Measurements from ENCODE around the gene DCHS1.

Gene DCHS1

DNA sequence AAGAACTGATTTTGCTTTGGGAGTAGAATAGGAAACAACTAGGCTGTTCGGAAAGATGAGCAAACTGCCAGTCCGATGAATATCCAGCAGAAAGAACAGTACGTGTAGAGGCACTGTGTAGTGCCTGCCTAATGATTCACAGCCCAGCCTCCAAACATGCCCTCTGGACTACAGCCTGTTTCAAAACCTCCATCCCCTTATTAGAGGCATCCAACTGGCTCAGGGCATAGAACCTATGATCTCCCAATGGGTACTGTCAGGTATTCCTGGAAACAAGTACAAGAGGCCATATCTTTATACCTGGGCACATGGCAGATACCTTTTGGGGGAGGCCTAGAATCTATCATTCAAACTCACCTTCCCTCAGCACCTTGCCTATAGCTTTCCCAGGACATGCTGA lies 57.1 kb downstream of the DCHS1 start:
- H3K27ac Mint-ChIP-seq (ENCODE audit: low read depth), result no peak overlapping the region
- DNase-seq (ENCODE audit: low spot score in 2 of 2), result no peak
- no peaks in the 10 kb centered on the region for H3K9me3 Mint-ChIP-seq
- no peaks in the 10 kb centered on the region for H3K27me3 Mint-ChIP-seq
- H3K36me3 Mint-ChIP-seq (ENCODE audit: insufficient read depth), result peaks cover 46% of the 10 kb centered on the region
- ATAC-seq (replicated peaks; ENCODE audit: extremely low read depth, poor library complexity, severe bottlenecking), result no peak
- peaks cover 39% of the 10 kb centered on the region for H3K4me1 Mint-ChIP-seq
- H3K4me3 Mint-ChIP-seq, result no peak overlapping the region

DNA sequence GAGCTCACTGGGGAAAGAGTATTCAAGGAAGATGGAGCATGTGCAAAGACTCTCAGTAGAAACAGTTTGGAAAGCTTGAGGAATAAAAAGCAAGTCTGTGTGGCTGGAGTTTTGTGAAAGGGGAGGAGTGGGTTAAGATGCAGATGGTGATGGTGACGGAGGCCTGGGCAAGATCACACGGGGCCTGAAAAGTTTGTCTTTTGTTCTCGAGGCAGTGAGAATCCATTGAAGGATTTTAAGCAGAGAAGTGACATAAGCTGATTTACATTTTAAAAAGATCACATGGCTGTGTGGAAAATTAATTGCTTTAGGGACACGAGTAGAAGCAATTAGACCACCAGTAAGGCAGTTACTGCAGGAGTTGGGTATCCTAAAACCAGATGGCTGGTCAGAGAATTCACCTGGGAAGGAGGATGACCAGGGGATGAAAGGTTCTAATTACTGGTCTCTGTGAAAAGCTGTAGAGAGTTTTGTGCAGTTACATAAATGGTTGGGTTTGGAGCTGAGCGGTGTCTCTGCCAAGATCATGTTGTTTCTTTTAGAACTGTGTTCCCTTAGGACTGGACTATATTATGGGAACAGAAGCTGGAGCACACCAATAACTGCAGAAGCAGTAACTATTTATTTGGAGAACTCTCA lies 59.3 kb downstream of the DCHS1 start:
- H3K27me3 Mint-ChIP-seq, result no peaks in the 10 kb centered on the region
- H3K36me3 Mint-ChIP-seq (ENCODE audit: insufficient read depth), result peaks cover 53% of the 10 kb centered on the region
- DNase-seq (ENCODE audit: low spot score in 2 of 2) (no peak), ATAC-seq (replicated peaks; ENCODE audit: extremely low read depth, poor library complexity, severe bottlenecking) (no peak)
- no peak overlapping the region for H3K27ac Mint-ChIP-seq (ENCODE audit: low read depth)
- H3K4me3 Mint-ChIP-seq, result no peak overlapping the region
- peaks cover 42% of the 10 kb centered on the region for H3K4me1 Mint-ChIP-seq
- H3K9me3 Mint-ChIP-seq, result no peaks in the 10 kb centered on the region

DNA sequence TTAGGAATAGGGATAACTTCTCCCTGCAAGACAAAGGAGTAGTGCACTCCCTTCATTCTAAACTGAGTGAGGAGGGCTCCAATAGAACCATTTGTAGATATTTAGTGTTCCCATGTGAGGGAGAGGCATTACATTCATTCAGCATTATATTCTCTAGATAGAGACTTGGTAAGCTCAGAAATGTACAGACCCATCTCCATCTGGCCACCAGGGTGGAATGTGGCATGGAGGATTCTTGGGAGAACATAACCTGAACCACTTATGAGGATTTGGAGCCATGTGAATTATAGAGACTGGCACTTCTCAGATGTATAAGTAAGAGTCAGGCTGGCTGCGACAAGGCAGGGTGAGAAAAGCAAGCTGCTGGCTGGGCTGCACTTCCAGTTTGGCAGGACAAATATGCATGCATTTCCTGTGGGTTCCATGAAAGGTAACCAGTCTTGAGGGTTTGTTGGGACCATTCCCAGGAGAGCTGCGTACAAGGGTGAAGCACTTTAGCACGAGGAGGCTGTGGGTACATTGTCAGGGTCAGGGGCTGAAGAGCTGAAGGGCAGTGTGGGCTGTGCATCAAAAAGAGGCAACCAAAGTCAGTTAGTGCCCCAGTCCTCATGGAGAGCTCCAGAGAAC lies 61.4 kb downstream of the DCHS1 start:
- peaks cover 38% of the 10 kb centered on the region for H3K4me1 Mint-ChIP-seq
- peaks cover 47% of the 10 kb centered on the region for H3K36me3 Mint-ChIP-seq (ENCODE audit: insufficient read depth)
- H3K27ac Mint-ChIP-seq (ENCODE audit: low read depth), result peak overlapping the region; percentile 30

DNA sequence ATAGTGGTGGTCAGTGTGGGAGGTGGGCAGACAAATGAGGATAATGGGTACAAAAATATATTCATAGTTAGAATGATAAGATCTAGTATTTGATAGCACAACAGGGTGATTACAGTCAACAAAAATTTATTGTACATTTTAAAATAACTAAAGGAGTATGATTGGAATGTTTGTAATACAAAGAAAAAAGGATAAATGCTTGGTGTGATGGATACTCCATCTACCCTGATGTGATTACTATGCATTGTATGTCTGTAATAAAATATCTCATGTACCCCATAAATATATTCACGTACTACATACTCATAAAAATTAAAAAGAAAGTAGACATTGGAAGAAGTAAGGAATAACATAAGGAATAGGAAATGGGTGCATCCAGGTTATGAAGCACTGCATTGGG lies 67.6 kb downstream of the DCHS1 start:
- Mint-ChIP-seq H3K4me1 (no peaks in the 10 kb centered on the region), H3K4me3 (no peak overlapping the region), H3K27me3 (no peaks in the 10 kb centered on the region), H3K27ac (ENCODE audit: low read depth) (no peak overlapping the region), H3K9me3 (peaks cover 17% of the 10 kb centered on the region), H3K36me3 (ENCODE audit: insufficient read depth) (peaks cover 18% of the 10 kb centered on the region)
- DNase-seq (ENCODE audit: low spot score in 2 of 2) (no peak), ATAC-seq (replicated peaks; ENCODE audit: extremely low read depth, poor library complexity, severe bottlenecking) (no peak)

More for the DNA sequence above, 61.4 kb downstream of the DCHS1 start:
- H3K4me3 Mint-ChIP-seq, result no peak overlapping the region
- DNase-seq (ENCODE audit: low spot score in 2 of 2) (no peak), ATAC-seq (replicated peaks; ENCODE audit: extremely low read depth, poor library complexity, severe bottlenecking) (no peak)
- H3K9me3 Mint-ChIP-seq, result no peaks in the 10 kb centered on the region
- no peaks in the 10 kb centered on the region for H3K27me3 Mint-ChIP-seq

DNA sequence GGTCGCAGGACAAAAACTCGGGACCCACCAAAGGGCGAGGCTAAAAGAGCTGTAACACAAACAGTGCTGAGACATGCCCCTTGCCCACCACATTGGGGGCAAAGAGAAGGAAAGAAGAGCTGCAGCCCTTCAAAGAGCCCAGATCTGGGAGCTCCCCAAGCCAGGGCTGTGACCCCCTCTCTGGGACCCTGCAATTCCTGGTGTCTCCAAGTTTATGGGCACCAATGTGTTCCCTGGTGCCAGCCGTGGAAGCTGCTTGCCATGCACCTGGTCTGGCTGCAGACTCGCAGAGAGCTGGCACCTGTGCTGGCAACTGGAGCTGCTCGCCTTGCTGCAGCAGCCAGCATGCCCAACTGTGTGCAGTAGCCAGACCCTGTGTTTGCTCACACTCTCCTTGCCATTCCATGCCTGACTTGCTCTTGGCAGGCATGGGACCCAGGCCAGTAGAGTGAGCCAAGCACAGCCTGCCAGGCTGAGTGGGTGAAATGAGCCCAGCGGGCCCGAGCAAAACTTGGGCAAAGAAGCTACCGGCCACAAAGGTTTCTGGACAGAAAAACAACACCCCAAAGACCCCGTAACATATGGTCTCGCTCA lies 68.2 kb downstream of the DCHS1 start:
- ATAC-seq (replicated peaks; ENCODE audit: extremely low read depth, poor library complexity, severe bottlenecking), result no peak
- H3K4me3 Mint-ChIP-seq, result no peak overlapping the region
- no peaks in the 10 kb centered on the region for H3K4me1 Mint-ChIP-seq
- DNase-seq (ENCODE audit: low spot score in 2 of 2), result no peak
- H3K36me3 Mint-ChIP-seq (ENCODE audit: insufficient read depth), result peaks cover 15% of the 10 kb centered on the region
- no peaks in the 10 kb centered on the region for H3K27me3 Mint-ChIP-seq
- peaks cover 21% of the 10 kb centered on the region for H3K9me3 Mint-ChIP-seq
- no peak overlapping the region for H3K27ac Mint-ChIP-seq (ENCODE audit: low read depth)

DNA sequence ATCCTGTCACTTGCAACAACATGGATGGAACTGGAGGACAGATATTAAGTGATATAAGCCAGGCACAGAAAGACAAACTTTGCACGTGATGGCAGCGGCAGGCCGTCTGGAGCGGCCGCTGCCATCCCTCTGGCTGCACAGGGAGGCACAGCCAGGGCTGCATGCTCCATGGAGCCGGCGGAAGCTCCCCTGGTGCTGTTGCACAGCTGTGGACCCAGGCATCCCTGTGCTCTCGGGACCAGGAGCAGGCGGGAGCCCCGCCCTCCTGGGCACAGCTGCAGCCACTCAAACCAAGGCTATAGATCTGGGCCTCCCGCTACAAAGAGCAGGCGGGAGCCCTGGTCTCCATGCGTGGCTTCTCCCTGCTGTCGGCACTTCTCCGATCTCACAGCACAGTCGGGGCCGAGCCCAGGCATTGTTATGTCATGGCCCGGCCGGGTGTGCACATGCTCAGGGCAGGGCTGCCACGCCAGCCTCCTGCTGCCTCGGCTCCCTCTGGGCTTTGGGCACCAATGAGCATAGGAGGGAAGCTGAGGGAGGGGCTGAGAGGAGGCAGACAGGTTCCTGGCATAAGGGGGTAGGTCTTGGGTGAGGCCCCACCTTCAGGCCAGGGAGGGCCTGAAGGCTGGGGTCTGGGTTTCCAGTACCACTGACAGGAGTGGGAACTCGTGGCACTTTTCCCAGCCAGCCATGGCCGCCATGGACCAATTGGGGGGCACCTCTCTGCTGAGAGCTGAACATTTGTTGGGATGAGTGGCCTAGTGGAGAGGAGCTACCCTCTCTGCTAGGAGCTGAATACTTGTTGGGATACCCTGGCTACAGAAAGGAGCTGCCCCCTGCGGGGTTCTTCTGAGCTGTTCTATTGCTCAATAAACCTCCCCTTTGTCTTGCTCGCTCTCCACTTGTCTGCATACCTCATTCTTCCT lies 68.9 kb downstream of the DCHS1 start:
- no peaks in the 10 kb centered on the region for H3K27me3 Mint-ChIP-seq
- peaks cover 21% of the 10 kb centered on the region for H3K9me3 Mint-ChIP-seq
- ATAC-seq (replicated peaks; ENCODE audit: extremely low read depth, poor library complexity, severe bottlenecking), result no peak
- no peak for DNase-seq (ENCODE audit: low spot score in 2 of 2)
- peaks cover 13% of the 10 kb centered on the region for H3K36me3 Mint-ChIP-seq (ENCODE audit: insufficient read depth)
- no peaks in the 10 kb centered on the region for H3K4me1 Mint-ChIP-seq
- H3K27ac Mint-ChIP-seq (ENCODE audit: low read depth), result no peak overlapping the region
- no peak overlapping the region for H3K4me3 Mint-ChIP-seq

DNA sequence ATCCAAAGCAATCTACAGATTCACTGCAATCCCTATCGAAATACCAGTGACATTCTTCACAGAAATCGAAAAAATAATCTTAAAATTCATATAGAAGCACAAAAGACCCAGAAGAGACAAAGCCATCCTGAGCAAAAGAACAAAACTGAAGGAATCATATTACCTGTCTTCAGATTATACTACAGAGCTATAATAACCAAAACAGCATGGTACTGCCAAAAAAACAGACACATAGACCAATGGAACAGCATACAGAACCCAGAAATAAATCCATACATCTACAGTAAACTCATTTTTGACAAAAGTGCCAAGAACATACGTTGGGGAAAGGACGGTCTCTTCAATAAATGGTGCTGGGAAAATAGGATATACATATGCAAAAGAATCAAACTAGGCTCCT lies 71.1 kb downstream of the DCHS1 start:
- H3K9me3 Mint-ChIP-seq, result peaks cover 21% of the 10 kb centered on the region
- H3K4me1 Mint-ChIP-seq, result no peaks in the 10 kb centered on the region
- H3K27ac Mint-ChIP-seq (ENCODE audit: low read depth), result no peak overlapping the region
- H3K27me3 Mint-ChIP-seq, result no peaks in the 10 kb centered on the region
- H3K36me3 Mint-ChIP-seq (ENCODE audit: insufficient read depth), result peaks cover 9% of the 10 kb centered on the region
- no peak overlapping the region for H3K4me3 Mint-ChIP-seq
- ATAC-seq (replicated peaks; ENCODE audit: extremely low read depth, poor library complexity, severe bottlenecking), result no peak
- DNase-seq (ENCODE audit: low spot score in 2 of 2), result no peak

DNA sequence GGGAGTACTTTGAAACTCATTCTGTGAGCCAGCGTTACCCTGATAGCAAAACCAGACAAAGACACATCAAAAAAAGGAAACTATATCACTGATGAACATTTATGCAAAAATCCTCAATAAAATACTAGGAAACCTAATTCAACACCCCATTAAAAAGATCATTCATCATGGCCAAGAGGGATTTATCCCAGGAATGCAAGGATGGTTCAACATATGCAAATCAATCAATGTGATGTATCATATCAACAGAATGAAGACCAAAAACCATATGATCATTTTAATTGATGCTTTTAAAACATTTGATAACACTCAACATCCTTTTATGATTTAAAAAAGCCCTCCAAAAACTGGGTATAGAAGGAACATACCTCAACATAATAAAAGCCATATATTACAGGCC lies 72.0 kb downstream of the DCHS1 start:
- DNase-seq (ENCODE audit: low spot score in 2 of 2), result no peak
- H3K27ac Mint-ChIP-seq (ENCODE audit: low read depth), result no peak overlapping the region
- no peak overlapping the region for H3K4me3 Mint-ChIP-seq
- no peaks in the 10 kb centered on the region for H3K4me1 Mint-ChIP-seq
- no peak for ATAC-seq (replicated peaks; ENCODE audit: extremely low read depth, poor library complexity, severe bottlenecking)
- H3K36me3 Mint-ChIP-seq (ENCODE audit: insufficient read depth), result peaks cover 9% of the 10 kb centered on the region
- H3K27me3 Mint-ChIP-seq, result no peaks in the 10 kb centered on the region
- H3K9me3 Mint-ChIP-seq, result peaks cover 21% of the 10 kb centered on the region

DNA sequence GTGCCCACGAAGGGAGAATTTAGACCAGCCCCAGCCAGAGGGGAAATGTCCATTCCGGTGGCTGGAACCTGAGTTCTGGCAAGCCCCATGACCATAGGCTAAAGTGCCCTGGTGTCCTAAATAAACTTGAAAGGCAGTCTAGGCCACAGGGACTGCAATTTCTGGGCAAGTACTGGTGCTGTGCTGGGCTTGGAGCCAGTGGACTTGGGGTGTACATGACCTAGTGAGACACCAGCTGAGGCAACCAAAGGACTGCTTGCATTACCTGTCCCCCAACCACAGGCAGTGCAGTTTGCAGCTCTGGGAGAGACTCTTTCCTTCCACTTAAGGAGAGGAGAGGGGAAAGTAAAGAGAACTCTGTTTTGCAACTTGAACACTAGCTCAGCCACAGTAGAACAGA lies 75.9 kb downstream of the DCHS1 start:
- no peak for ATAC-seq (replicated peaks; ENCODE audit: extremely low read depth, poor library complexity, severe bottlenecking)
- H3K27ac Mint-ChIP-seq (ENCODE audit: low read depth), result no peak overlapping the region

DNA sequence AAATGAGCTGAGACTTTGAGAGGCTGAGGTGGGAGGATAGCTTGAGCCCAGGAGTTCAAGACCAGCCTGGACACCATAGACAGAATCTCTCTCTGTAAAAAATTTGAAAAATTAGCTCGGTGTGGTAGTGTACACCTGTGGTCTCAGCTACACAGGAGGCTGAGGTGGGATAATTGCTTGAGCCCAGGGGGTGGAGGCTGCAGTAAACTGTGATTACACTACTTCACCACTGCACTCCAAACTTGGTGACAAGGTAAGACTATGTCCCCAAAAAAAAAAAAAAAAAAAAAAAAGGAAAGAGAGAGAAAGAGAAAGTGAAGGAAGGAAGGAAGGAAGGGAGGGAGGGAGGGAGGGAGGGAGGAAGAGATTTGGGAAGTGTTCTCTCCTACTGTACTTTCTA lies 77.5 kb downstream of the DCHS1 start:
- ATAC-seq (replicated peaks; ENCODE audit: extremely low read depth, poor library complexity, severe bottlenecking), result no peak
- H3K9me3 Mint-ChIP-seq, result peaks cover 5% of the 10 kb centered on the region
- peaks cover 6% of the 10 kb centered on the region for H3K4me1 Mint-ChIP-seq
- no peaks in the 10 kb centered on the region for H3K27me3 Mint-ChIP-seq
- no peak for DNase-seq (ENCODE audit: low spot score in 2 of 2)
- peaks cover 1% of the 10 kb centered on the region for H3K36me3 Mint-ChIP-seq (ENCODE audit: insufficient read depth)
- H3K27ac Mint-ChIP-seq (ENCODE audit: low read depth), result no peak overlapping the region
- H3K4me3 Mint-ChIP-seq, result no peak overlapping the region

More for the DNA sequence above, 75.9 kb downstream of the DCHS1 start:
- Mint-ChIP-seq H3K27me3 (no peaks in the 10 kb centered on the region), H3K9me3 (peaks cover 19% of the 10 kb centered on the region), H3K4me1 (peaks cover 6% of the 10 kb centered on the region), H3K4me3 (no peak overlapping the region), H3K36me3 (ENCODE audit: insufficient read depth) (peaks cover 4% of the 10 kb centered on the region)
- no peak for DNase-seq (ENCODE audit: low spot score in 2 of 2)

DNA sequence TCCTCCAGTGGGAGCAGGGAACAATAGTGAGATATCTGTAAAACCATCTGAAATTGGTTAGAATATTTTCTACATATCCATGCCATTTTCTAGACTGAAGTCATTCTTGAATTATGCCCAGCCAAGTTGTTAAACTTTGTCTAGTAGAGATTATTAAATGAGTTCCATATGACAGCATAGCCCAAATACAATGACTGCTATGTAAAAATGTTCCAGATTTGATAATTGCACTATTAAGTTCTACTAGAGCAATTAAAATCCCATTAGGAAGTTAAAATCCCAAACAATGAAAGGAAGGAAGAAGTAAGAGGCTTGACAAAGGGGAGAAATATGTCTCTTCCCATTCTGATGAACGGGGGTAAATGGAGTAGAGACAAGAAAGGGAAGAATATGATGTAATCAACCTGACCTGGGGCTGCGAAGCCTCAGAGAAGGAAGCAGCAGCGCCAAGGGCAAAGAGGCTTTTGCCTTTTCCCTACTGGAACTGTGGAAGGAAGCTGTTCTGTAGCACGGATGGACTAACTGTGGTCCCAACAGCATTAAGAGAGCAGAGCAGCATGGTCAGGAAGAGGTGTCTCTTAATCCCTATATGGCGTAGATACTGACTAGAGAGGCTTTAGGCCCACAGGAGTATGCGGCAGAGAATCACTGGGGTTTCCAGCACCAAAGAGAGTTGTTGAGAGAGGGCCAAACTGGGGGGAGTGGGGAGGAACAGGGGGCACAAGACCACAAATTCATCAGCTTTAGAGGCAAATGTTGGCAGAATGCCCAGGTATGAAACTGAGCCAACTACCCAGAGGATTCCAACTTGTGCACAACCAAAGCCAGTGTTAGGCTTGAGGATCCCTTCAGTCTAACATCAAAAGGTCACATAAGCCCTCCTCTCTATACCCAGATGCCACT lies 78.9 kb downstream of the DCHS1 start:
- Mint-ChIP-seq H3K4me1 (peaks cover 6% of the 10 kb centered on the region), H3K27me3 (no peaks in the 10 kb centered on the region), H3K9me3 (no peaks in the 10 kb centered on the region), H3K27ac (ENCODE audit: low read depth) (no peak overlapping the region), H3K36me3 (ENCODE audit: insufficient read depth) (peaks cover 1% of the 10 kb centered on the region), H3K4me3 (no peak overlapping the region)
- DNase-seq (ENCODE audit: low spot score in 2 of 2) (no peak), ATAC-seq (replicated peaks; ENCODE audit: extremely low read depth, poor library complexity, severe bottlenecking) (no peak)

Data from central memory CD8-positive, alpha-beta T cell (primary cell).